HL-60 (cell line): ENCODE data around the gene EMILIN1.

Experiments
- DNase-seq, 2 experiments: peaks; one replicate each; pipeline ENCODE4 v3.0.0-alpha.2; 2010 to 2020; ENCODE audit warnings: low read depth in 1 of 2, low spot score in 1 of 2
- H3K27ac ChIP-seq: fragments of 250-450 bp; sonication (Bioruptor Pico); replicated peaks from 2 replicates; pipeline ENCODE4 v1.5.1; 2020; ENCODE audit warnings: mild to moderate bottlenecking, moderate library complexity
- H3K27me3 ChIP-seq: fragments of 250-450 bp; sonication (Bioruptor Pico); 2 replicates; pipeline ENCODE4 v1.5.1; 2021; ENCODE audit warnings: mild to moderate bottlenecking, moderate library complexity; ENCODE audit not compliant: insufficient read depth, poor library complexity, severe bottlenecking
- H3K4me3 ChIP-seq: replicated peaks from 2 replicates; pipeline ENCODE4 v1.5.1; 2011; ENCODE audit warnings: mild to moderate bottlenecking, control low read depth, low read length; ENCODE audit not compliant: insufficient read depth
- GABPA ChIP-seq: IDR thresholded peaks from 2 replicates; pipeline ENCODE4 v1.6.1; 2012; ENCODE audit warnings: low read depth
- POLR2AphosphoS5 ChIP-seq: IDR thresholded peaks from 2 replicates; pipeline ENCODE4 v1.6.1; 2012; ENCODE audit warnings: low read depth
- SPI1 ChIP-seq: IDR thresholded peaks from 2 replicates; pipeline ENCODE4 v1.6.1; 2012; ENCODE audit warnings: low read depth, mild to moderate bottlenecking, borderline replicate concordance
- TF ChIP-seq, protein P1 (sequence below): IDR thresholded peaks from one replicate; pipeline ENCODE4 v1.5.1; 2011; ENCODE audit warnings: low read length, control low read depth, inconsistent platforms; ENCODE audit not compliant: insufficient read depth
- TF ChIP-seq, protein P2 (sequence below): IDR thresholded peaks from 2 replicates; pipeline ENCODE4 v1.6.1; 2012; ENCODE audit warnings: low read depth; ENCODE audit not compliant: insufficient replicate concordance

EMILIN1 gene

DNA sequence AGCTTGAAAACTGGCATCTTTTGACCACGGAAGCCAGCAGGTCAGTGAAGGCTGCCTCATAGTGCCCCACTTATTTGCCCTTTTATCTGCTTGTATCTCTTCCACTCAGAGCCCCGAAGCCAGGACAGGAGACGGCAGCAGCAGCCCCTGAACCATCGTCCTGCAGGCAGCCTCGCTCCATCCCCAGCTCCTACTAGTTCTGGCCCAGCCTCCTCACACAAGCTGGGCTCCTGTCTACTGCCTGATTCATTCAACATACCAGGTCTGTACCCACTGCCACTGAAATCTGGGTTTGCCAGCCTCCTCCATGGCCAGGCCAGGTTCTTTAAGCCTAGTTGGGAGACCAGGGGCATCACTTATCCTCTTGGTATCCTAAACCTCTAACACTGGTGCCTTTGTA is 11.0 kb upstream of the EMILIN1 start:
- no peaks in the 10 kb centered on the region for H3K27me3 ChIP-seq
- no peak overlapping the region for H3K27ac ChIP-seq
- TF ChIP-seq, protein P1, sequence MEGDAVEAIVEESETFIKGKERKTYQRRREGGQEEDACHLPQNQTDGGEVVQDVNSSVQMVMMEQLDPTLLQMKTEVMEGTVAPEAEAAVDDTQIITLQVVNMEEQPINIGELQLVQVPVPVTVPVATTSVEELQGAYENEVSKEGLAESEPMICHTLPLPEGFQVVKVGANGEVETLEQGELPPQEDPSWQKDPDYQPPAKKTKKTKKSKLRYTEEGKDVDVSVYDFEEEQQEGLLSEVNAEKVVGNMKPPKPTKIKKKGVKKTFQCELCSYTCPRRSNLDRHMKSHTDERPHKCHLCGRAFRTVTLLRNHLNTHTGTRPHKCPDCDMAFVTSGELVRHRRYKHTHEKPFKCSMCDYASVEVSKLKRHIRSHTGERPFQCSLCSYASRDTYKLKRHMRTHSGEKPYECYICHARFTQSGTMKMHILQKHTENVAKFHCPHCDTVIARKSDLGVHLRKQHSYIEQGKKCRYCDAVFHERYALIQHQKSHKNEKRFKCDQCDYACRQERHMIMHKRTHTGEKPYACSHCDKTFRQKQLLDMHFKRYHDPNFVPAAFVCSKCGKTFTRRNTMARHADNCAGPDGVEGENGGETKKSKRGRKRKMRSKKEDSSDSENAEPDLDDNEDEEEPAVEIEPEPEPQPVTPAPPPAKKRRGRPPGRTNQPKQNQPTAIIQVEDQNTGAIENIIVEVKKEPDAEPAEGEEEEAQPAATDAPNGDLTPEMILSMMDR, result no peak
- TF ChIP-seq GABPA (no peak), SPI1 (no peak), POLR2AphosphoS5 (no peak)
- TF ChIP-seq, protein P2, sequence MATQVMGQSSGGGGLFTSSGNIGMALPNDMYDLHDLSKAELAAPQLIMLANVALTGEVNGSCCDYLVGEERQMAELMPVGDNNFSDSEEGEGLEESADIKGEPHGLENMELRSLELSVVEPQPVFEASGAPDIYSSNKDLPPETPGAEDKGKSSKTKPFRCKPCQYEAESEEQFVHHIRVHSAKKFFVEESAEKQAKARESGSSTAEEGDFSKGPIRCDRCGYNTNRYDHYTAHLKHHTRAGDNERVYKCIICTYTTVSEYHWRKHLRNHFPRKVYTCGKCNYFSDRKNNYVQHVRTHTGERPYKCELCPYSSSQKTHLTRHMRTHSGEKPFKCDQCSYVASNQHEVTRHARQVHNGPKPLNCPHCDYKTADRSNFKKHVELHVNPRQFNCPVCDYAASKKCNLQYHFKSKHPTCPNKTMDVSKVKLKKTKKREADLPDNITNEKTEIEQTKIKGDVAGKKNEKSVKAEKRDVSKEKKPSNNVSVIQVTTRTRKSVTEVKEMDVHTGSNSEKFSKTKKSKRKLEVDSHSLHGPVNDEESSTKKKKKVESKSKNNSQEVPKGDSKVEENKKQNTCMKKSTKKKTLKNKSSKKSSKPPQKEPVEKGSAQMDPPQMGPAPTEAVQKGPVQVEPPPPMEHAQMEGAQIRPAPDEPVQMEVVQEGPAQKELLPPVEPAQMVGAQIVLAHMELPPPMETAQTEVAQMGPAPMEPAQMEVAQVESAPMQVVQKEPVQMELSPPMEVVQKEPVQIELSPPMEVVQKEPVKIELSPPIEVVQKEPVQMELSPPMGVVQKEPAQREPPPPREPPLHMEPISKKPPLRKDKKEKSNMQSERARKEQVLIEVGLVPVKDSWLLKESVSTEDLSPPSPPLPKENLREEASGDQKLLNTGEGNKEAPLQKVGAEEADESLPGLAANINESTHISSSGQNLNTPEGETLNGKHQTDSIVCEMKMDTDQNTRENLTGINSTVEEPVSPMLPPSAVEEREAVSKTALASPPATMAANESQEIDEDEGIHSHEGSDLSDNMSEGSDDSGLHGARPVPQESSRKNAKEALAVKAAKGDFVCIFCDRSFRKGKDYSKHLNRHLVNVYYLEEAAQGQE, result no peak
- H3K4me3 ChIP-seq, result no peak overlapping the region
- no peak for DNase-seq

DNA sequence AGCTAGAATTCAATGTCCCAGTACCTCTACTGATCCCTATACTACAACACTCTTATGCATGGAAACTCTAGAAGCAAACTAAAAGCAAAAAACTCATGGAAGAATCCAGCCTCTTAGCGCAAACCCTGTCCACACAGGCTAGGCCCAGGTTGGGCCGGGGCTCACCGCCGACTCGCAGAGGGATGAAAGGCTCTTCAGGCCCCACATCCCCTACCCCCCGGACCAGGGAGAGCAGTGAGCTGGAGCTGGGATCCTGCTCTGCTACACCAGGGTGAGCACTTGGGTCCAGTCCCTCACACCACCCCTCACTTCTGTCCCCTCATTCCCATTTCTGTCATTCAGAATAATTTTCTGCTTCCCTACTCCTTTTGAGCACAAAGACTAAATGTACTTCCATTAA is 9.0 kb upstream of the EMILIN1 start:
- H3K27me3 ChIP-seq, result no peaks in the 10 kb centered on the region
- H3K4me3 ChIP-seq, result no peak overlapping the region
- DNase-seq, result no peak
- TF ChIP-seq POLR2AphosphoS5, result no peak
- TF ChIP-seq, protein P1, result no peak
- no peak for TF ChIP-seq GABPA
- no peak for TF ChIP-seq SPI1
- TF ChIP-seq, protein P2, result no peak
- no peak overlapping the region for H3K27ac ChIP-seq

DNA sequence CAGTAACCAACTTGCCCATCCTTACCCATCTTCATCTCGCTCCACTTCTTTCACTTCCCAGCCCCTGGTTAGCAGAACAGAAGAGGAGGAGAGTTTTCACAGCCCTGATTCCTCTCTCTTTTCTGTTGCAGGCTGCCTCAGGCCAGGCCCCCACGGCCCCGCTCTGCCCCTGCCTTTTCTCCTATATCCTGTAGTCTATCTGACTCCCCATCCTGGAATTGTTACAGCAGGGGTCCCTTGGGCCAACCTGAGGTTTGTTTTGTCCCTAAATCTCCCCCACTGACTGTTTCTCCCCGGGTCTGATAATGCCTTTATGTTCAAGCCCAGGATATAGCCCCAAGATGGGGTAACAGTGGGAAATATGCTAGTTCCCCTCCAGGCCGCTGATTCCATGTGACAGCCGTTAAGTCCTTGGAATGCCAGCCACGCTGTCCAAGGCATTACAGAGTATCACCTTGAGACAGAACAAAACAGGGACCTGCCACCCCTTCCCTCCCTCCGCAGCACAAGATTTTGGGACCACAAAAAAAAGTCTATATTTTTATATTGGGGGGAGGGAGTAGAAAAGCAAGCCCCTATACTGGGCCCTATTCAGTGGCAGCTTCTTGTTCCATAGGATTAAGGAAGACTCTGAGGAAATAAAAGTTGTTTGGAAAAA is 8.3 kb upstream of the EMILIN1 start:
- H3K27ac ChIP-seq, result no peak overlapping the region
- H3K4me3 ChIP-seq, result peak overlapping the region; percentile 92
- DNase-seq, result no peak
- no peaks in the 10 kb centered on the region for H3K27me3 ChIP-seq
- no peak for TF ChIP-seq SPI1
- TF ChIP-seq, protein P1, result no peak
- TF ChIP-seq GABPA, result no peak
- no peak for TF ChIP-seq POLR2AphosphoS5
- TF ChIP-seq, protein P2, result no peak
